ENCODE results near the gene ARMC7.

DNA sequence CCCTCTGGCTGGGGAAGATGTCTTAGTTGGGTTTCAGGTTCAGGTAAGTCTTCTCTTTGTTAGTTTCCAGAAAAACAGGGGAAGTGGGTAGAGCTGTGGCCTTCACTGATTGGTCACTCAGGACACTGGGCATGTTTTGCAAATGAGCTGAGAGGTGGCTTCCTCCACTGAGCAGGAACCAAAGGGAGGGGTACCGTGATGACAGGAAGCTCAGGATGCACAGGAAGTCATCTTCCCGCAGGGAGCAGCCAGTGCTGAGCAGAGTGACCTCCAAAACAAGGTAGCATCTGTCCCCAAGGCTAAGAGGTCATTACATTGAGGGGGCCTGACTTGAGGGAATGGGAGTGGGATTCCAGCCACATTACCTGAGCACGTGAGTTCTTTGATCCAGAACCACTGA lies 16.2 kb downstream of the ARMC7 start:
- TF ChIP-seq, protein P1, sequence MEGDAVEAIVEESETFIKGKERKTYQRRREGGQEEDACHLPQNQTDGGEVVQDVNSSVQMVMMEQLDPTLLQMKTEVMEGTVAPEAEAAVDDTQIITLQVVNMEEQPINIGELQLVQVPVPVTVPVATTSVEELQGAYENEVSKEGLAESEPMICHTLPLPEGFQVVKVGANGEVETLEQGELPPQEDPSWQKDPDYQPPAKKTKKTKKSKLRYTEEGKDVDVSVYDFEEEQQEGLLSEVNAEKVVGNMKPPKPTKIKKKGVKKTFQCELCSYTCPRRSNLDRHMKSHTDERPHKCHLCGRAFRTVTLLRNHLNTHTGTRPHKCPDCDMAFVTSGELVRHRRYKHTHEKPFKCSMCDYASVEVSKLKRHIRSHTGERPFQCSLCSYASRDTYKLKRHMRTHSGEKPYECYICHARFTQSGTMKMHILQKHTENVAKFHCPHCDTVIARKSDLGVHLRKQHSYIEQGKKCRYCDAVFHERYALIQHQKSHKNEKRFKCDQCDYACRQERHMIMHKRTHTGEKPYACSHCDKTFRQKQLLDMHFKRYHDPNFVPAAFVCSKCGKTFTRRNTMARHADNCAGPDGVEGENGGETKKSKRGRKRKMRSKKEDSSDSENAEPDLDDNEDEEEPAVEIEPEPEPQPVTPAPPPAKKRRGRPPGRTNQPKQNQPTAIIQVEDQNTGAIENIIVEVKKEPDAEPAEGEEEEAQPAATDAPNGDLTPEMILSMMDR (IDR thresholded peaks at IDR 0.05): no peak
- TF ChIP-seq POLR2AphosphoS5 (IDR thresholded peaks at IDR 0.05) (no peak), POLR2A (IDR thresholded peaks at IDR 0.05) (no peak), EP300 (IDR thresholded peaks at IDR 0.05) (no peak)

Measured in suprapubic skin (tissue), 4 donors.